Astrocyte of the spinal cord (primary cell): ENCODE data around the gene PRDX5.

Experiments
- DNase-seq: peaks from one replicate; pipeline ENCODE4 v3.0.0; 2011; ENCODE audit warnings: low read depth, low spot score
- H3K4me3 ChIP-seq: 2 replicates; pipeline ENCODE4 v1.5.1; 2011; ENCODE audit warnings: low read depth, mild to moderate bottlenecking, low read length, moderate library complexity
- in situ Hi-C: cut with HindIII; loops from 2 replicates; pipeline ENCODE4 v1.10.0; 2017; ENCODE audit warnings: low sequenced_read_pairs
- TF ChIP-seq, protein P1 (sequence below): IDR thresholded peaks from 2 replicates; pipeline ENCODE4 v1.5.1; 2012; ENCODE audit warnings: low read depth, mild to moderate bottlenecking, low read length, inconsistent platforms

The PRDX5 gene

DNA sequence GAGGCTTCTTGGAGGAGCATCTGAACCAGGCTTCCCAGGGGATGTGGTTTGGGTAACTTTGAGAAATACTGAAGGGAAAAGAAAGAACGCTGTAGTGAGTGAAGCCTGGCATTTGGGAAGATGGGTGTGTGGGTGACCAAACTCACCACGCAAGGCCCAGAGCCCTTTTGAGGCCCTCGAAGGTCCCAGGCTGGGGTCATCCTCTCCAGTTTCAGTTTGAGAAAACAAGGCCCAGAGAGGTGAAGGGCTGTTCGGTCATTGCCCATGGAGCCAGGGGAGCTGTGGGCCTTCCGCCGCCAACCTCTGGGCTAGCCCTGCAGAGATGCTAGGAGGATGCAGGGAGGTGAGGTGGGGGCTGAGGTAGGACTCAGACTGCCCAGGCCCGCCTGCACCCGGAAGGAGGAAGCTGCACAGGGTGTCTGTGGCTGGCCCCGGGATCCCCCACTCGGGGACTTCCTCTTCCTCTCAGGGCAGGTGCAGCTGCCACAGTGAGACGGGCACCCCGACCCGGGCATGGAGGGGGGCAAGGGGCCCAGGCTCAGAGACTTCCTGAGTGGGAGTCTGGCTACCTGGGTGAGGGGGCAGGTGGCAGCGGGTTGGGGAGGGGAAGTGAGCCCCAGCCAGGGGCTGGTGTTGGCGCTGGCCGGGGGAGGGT is 22.0 kb downstream of the PRDX5 start, which contains the start of gene CCDC88B:
CCDC88B (plus strand) TSS at position 451 of the 655 bp plus-strand sequence; CDS start at position 514, 63 bp downstream.
- no peak within 1 kb of the TSS for H3K4me3 ChIP-seq
- TF ChIP-seq, protein P1, sequence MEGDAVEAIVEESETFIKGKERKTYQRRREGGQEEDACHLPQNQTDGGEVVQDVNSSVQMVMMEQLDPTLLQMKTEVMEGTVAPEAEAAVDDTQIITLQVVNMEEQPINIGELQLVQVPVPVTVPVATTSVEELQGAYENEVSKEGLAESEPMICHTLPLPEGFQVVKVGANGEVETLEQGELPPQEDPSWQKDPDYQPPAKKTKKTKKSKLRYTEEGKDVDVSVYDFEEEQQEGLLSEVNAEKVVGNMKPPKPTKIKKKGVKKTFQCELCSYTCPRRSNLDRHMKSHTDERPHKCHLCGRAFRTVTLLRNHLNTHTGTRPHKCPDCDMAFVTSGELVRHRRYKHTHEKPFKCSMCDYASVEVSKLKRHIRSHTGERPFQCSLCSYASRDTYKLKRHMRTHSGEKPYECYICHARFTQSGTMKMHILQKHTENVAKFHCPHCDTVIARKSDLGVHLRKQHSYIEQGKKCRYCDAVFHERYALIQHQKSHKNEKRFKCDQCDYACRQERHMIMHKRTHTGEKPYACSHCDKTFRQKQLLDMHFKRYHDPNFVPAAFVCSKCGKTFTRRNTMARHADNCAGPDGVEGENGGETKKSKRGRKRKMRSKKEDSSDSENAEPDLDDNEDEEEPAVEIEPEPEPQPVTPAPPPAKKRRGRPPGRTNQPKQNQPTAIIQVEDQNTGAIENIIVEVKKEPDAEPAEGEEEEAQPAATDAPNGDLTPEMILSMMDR: no peak
- in situ Hi-C loops: no loop called here
- DNase-seq: no peak

DNA sequence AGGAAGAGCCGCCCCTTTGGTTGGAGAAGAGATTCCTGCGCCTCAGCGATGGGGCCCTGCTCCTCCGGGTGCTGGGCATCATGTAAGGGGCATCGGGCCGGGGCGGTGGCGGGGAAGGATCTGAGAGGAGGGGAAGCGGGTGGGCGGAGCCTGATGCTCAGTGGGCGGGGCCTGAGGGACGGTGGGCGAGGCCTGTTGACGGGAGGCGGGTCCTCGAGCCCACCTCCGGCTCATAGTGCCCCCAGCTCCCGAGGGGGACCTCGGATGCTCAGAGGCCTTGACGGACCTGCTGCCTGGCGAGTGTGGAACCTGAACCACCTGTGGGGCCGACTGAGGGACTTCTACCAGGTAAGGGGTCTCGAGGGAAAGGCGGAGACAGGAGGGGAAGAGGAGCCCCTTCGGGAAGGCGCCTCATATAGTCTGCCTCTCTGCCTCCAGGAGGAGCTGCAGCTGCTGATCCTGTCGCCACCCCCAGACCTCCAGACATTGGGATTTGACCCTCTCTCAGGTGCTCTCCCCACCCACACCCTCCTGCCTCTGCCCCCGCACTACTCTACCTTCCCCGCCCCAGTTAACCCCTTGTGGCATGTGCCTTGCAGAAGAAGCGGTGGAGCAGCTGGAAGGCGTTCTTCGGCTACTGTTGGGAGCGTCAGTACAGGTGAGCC is 22.9 kb downstream of the PRDX5 start:
- H3K4me3 ChIP-seq: no peak overlapping the region
- DNase-seq: no peak
- in situ Hi-C loops: no loop called here
- TF ChIP-seq, protein P1: peak; percentile 19

DNA sequence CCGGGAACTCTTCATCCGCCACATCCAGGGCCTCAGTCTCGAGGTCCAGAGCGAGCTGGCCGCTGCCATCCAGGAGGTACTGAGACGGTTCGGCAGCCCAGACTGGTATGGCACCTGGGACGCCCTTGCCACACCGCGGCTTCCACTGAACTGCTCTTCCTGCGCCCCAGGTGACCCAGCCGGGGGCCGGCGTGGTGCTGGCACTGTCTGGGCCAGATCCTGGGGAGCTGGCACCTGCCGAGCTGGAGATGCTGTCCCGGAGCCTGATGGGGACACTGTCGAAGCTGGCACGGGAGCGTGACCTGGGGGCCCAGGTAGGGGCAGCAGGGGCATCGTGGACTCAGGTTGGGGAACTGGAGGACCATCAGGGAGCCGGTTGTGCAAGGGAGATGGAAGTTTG is 23.5 kb downstream of the PRDX5 start:
- no peak for DNase-seq
- in situ Hi-C loops: no loop called here
- TF ChIP-seq, protein P1: no peak
- no peak overlapping the region for H3K4me3 ChIP-seq

DNA sequence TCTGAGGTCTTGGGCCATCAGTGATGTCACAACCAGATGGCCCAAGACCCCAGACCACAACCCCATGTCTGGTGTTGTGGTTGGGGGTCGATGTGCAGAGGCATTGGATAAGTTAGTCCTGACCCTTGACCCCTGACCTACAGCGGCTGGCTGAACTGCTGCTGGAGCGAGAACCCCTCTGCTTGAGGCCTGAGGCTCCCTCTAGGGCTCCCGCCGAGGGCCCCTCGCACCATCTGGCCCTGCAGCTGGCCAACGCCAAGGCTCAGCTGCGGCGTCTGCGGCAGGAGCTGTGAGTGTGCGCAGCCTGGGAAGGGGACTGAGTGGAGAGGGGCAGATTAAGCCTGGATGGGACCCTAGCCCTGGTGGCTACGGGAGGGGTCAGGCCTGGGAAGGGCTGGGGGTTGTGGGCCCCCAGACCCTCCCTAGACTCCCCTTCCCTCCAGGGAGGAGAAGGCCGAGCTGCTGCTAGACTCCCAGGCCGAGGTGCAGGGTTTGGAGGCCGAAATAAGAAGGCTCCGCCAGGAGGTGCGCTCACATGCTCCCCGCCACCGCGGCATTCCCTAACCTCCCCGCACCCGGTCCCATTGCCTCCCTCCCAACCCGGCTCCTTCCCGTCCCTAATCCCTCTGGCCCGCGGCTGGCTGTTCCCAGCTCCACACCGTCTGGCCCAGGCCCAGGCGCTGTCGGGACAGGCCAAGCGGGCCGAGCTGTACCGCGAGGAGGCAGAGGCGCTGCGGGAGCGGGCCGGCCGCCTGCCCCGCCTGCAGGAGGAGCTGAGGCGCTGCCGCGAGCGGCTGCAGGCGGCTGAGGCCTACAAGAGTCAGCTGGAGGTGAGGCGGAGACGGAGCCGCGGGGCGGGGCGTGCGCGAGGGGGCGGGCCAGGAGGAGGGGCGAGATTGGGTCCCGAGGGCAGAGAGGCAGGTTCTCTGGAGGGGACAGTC is 24.2 kb downstream of the PRDX5 start:
- peak overlapping the region; percentile 20 for H3K4me3 ChIP-seq
- peak; percentile 80 for DNase-seq
- in situ Hi-C loops: no loop called here
- TF ChIP-seq, protein P1: peak; percentile 33

DNA sequence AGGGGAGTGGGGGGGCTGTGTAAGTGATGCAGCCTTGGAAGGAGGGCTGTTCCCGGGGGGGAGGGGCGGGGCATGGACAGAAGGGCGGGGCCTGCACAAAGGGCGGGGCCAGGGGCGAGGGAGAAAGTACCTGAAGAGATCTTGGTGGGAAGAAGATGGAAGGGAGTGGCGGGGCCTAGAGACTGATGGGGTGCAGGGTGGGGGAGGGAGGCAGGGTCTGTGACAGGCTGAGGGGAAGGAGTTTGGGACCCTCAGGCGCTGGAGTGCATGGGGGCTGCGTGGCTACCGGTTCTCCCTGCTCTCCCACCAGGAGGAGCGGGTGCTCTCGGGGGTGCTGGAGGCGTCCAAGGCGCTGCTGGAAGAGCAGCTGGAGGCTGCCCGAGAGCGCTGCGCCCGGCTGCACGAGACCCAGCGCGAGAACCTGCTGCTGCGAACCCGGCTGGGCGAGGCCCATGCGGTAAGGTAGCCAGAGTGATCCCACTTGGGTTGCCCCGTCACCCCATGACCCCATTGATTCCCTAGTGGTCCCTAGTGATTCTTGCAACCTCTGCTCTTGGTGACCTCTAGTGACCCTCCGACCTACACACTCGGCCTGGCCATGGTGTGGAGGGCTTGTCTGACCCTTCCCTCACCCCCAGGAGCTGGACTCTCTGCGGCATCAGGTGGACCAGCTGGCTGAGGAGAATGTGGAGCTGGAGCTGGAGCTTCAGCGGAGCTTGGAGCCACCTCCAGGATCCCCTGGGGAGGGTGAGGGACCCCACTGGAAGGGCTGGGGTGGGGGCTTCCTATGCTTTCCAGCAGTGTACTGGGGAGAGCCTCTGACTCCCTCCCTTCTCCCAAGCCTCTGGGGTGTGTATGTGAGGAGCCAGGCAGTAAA is 25.2 kb downstream of the PRDX5 start:
- H3K4me3 ChIP-seq: no peak overlapping the region
- TF ChIP-seq, protein P1: no peak
- no peak for DNase-seq
- in situ Hi-C loops: no loop called here
